WTC11 (cell line): Measurements from ENCODE around the gene VAMP3.
A peak's percentile ranks its signal among the peaks of the same experiment; 100 is the strongest.

Experiments
- AFF4 ChIP-seq: sonication (generic); formaldehyde crosslinking; IDR thresholded peaks from 2 replicates; pipeline ENCODE4 v1.8.1; 2023; ENCODE audit warnings: mild to moderate bottlenecking, missing genetic modification reagents, borderline replicate concordance
- CREM ChIP-seq: sonication (generic); formaldehyde crosslinking; IDR thresholded peaks from 2 replicates; pipeline ENCODE4 v1.8.1; 2022; ENCODE audit warnings: mild to moderate bottlenecking, missing genetic modification reagents, moderate library complexity
- ESRRA ChIP-seq: sonication (generic); formaldehyde crosslinking; IDR thresholded peaks from 2 replicates; pipeline ENCODE4 v1.8.1; 2022; ENCODE audit warnings: mild to moderate bottlenecking, missing genetic modification reagents, borderline replicate concordance
- JUN ChIP-seq: sonication (generic); formaldehyde crosslinking; IDR thresholded peaks from 2 replicates; pipeline ENCODE4 v1.8.0; 2023; ENCODE audit warnings: mild to moderate bottlenecking, missing genetic modification reagents
- NR3C1 ChIP-seq: sonication (generic); formaldehyde crosslinking; conservative IDR thresholded peaks from 2 replicates; pipeline ENCODE4 v1.8.1; 2023; ENCODE audit warnings: low read depth, mild to moderate bottlenecking, missing genetic modification reagents
- SMAD3 ChIP-seq: sonication (generic); formaldehyde crosslinking; IDR thresholded peaks from 2 replicates; pipeline ENCODE4 v1.8.0; 2022; ENCODE audit warnings: missing genetic modification reagents, mild to moderate bottlenecking, borderline replicate concordance
- TF ChIP-seq, protein P1 (sequence below): fragments of 200-600 bp; IDR thresholded peaks from 2 replicates; pipeline ENCODE4 v1.8.0; 2022; ENCODE audit warnings: antibody characterized with exemption

DNA sequence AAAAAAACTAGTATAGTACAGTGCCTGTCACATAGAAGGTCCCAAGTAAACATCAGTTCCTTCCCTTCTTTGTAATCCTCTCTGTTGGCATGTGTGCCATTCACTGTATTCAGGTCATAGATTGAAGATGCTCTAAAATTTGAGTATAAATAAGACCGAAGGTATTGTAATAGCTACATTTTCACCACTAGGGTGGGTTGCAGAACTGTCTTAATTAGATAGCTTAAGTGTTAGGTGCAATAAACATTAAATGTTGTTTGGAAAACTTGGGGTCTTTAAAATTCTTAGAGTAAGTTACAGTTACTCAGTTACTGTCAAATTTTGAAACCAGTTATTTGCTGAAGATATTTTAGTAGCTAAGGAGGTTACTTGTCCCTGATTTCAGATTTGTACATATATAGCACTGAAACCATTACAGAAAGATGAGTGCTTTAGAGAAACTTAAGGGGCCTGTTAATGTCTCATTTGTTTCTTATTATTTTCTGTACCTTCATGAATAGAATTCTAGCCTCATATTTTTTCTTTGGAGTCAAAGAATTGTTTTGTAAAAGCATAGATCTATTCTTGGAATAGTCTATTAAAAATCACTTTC, 37.3 kb downstream of the VAMP3 start:
- no peak for TF ChIP-seq NR3C1 (CRISPR knock-in tag)
- TF ChIP-seq JUN (CRISPR knock-in tag), result no peak
- TF ChIP-seq, protein P1, sequence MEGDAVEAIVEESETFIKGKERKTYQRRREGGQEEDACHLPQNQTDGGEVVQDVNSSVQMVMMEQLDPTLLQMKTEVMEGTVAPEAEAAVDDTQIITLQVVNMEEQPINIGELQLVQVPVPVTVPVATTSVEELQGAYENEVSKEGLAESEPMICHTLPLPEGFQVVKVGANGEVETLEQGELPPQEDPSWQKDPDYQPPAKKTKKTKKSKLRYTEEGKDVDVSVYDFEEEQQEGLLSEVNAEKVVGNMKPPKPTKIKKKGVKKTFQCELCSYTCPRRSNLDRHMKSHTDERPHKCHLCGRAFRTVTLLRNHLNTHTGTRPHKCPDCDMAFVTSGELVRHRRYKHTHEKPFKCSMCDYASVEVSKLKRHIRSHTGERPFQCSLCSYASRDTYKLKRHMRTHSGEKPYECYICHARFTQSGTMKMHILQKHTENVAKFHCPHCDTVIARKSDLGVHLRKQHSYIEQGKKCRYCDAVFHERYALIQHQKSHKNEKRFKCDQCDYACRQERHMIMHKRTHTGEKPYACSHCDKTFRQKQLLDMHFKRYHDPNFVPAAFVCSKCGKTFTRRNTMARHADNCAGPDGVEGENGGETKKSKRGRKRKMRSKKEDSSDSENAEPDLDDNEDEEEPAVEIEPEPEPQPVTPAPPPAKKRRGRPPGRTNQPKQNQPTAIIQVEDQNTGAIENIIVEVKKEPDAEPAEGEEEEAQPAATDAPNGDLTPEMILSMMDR, result peak; percentile 49
- no peak for TF ChIP-seq CREM (CRISPR knock-in tag)
- no peak for TF ChIP-seq ESRRA (CRISPR knock-in tag)
- TF ChIP-seq AFF4, result no peak
- TF ChIP-seq SMAD3 (CRISPR knock-in tag), result no peak
